Cardiac fibroblast (primary cell): ENCODE measurements around the gene MTX1.
"Not testable (repeated sequence)": the region's sequence is repeated elsewhere in the genome, so short reads cannot be mapped to it uniquely, and the experiment has no call there.

Experiments used
- DNase-seq, 2 donors: peaks; one replicate each; pipeline versions ENCODE4 v3.0.0 to v3.0.0-alpha.2; 2010; ENCODE audit warnings: low read depth in 2 of 2
- H3K4me3 ChIP-seq, 2 donors: replicated peaks in 1 of 2; 1 replicate in 1 of 2; 2 replicates in 1 of 2; pipeline ENCODE4 v1.5.1; 2011; ENCODE audit warnings: low read depth in 2 of 2, low read length in 2 of 2, mild to moderate bottlenecking in 2 of 2, moderate library complexity in 1 of 2
- CTCF ChIP-seq: IDR thresholded peaks from one replicate; pipeline ENCODE4 v1.5.1; 2011; ENCODE audit warnings: low read depth, mild to moderate bottlenecking, low read length, inconsistent platforms

MTX1 gene

DNA sequence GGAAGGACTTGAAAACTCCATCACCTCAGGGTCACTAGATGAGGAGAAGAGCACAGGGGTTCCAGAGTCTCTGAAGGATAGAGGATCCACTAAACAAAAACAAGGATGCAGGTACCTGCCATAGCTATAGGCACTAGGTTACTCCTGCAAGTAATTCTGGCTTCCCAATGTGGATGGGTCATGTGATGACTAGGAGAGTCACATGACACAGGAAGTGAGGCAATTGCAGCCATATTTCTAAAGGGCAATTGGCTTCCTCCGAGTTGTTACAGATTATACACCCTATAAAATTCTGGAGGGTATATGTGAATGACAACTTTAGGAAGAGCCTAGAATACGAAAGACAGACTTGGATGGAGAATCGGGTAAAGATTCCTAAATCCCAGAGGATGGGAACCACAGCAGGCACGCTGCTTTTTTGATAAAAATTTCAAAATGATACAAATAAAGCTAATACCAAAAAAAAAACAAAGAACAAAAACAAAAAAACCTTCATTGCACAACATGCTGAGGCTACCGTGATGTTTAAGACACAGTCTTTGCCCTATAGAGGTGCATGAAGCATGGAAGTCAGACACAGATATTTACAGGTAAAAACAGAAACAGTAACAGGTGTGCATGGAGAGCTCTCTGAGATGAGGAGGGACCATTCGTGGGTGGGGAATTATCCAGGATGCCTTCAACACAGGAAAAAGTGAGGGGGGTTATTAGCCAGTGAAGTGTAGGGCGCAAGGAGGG lies 10.5 kb downstream of the MTX1 start:
- peak; percentile 78 to 81 for DNase-seq
- no peak overlapping the region for H3K4me3 ChIP-seq
- TF ChIP-seq CTCF = no peak

DNA sequence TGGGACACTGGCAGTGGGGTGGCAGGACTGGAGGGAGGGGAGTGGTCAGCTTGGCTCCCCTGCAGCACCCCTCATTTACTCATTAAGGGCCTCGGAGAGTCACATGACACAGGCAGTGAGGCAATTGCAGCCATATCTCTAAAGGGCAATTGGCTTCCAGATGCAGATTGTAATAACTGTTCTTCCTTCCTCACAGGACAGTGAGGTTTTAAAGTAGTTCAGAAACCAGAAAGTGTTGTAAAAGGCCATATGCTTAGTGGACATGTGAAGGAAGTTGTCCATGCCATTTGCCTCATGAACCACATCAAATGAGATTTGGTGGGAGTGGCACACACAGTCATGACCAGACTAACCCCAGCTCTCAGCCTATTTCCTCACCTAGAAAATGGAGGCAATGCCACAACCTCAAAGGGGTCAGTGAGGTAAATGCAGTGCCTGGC lies 11.1 kb downstream of the MTX1 start:
- no peak overlapping the region for H3K4me3 ChIP-seq
- peak; percentile 21 to 23 for DNase-seq
- no peak for TF ChIP-seq CTCF

GRCh38 chr1:155220211-155220965 lies 11.9 kb downstream of the MTX1 start:
- H3K4me3 ChIP-seq, DNase-seq: not testable (repeated sequence)

DNA sequence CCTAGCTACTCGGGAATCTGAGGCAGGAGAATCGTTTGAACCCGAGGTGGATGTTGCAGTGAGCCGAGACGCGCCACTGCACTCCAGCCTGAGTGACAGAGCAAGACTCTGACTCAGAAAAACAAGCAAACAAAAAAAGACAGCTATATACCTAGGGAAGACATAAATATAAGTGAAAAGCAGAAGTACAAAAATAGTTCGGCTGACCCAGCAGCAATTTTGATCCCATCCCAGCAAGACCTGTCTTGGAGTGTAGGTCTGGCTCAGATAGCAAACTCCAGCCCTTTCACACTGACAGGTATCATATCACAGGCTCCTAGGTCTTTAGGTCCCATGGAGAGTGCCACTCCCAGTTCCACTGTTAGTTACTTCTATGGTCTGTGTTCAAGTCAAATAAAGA lies 14.6 kb downstream of the MTX1 start:
- TF ChIP-seq CTCF = no peak
- no peak for DNase-seq
- no peak overlapping the region for H3K4me3 ChIP-seq

- DNase-seq, H3K4me3 ChIP-seq: not testable (repeated sequence)
Measured at GRCh38 chr1:155225404-155225759, 16.9 kb downstream of the MTX1 start.

DNA sequence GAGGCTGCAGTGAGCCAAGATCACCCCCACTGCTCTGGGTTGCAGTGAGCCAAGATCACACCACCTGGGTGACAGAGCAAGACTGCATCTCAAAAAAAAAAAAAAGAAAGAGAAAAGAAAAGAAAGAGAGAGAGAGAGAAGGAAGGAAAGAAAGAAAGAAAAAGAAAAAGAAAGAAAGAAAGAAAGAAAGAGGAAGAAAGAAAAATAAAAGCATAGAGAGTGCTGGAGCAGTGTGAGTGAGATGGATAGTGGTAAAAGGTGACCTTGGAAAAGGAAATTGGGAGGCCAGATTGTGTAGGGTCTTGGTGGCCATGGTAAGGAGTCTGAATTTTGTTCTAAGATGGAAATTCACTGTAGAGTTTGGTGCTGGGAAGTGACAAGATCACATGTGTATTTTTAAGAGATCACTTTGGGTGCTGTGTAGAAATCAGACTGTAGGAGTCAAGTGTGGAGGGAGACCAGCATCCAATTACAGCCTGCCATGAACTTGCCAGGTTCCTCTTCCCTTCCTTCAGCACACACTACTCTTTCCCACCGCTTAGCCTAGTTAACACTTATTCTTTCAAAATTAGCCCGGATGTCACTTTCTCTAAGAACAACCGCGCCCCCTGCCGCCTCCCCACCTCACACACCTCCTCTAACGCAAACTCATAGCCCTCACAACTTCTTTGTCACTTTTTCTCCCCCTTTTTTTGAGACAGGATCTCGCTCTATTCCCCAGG lies 17.9 kb downstream of the MTX1 start:
- H3K4me3 ChIP-seq = peak overlapping the region; percentile 65 to 66
- DNase-seq = peak; percentile 68 to 88
- peak; percentile 38 for TF ChIP-seq CTCF

DNA sequence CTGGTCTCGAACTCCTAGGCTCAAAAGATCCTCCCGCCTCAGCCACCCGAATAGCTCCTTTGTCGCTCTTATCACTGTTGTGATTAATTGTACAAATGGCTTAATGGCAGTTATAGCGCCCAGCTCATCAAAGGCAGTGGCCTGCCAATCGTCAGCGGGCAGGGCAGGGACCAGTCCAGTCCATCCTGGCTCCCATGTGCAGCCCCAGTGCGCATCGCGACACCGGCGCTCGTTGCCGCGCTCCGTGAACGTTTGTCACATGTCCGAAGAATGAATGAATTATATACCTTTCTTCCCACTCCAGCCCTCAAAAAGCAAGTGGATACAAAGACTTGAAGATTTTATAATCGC lies 18.4 kb downstream of the MTX1 start:
- H3K4me3 ChIP-seq = peak overlapping the region; percentile 65 to 66
- no peak for TF ChIP-seq CTCF
- peak; percentile 45 to 51 for DNase-seq
